ENCODE data around the gene TMEM202.

Gene TMEM202

DNA sequence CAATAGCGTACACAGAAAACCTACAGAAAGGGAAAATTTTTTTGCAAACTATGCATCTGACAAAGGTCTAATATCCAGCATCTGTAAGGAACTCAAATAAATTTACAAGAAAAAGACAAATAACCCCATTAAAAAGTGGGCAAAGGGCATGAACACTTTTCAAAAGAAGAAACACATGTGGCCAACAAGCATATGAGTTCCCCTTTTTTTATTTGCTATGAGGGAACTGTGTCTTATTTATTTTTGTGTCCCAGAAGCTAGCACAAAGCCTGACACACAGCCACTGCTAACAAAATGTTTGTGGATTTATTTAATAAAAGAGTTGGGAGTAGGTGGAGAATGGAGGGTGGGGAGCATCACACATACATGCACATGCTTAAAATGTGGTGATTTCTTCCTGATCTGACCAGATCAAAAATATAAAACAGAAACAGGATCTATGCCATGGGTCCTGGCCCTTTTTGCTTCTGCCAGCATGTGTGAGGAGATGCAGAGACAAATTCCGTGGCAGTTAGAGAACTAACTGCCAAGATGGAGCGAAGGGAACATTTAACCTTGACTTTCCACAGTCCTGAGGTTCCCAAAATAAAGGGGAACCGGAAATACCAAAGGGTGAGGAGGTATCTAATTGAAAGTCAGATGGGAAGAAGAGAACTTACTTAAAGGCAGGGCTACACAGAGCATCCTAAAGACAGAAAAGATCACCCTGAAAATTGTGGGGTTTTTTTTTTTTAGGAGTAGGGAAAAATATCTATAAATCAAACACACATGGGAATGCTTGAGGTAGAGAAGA is at the start of gene TMEM202:
TMEM202 (plus strand) TSS at position 510 of the 793 bp plus-strand sequence; CDS start at position 532, 22 bp downstream.
- DNase-seq (ENCODE audit: low spot score) = no peak
- in situ Hi-C loops (cut with MboI; ENCODE audit: low sequenced_read_pairs, unreplicated experiment) = no loop called here
- TF ChIP-seq, protein P1, sequence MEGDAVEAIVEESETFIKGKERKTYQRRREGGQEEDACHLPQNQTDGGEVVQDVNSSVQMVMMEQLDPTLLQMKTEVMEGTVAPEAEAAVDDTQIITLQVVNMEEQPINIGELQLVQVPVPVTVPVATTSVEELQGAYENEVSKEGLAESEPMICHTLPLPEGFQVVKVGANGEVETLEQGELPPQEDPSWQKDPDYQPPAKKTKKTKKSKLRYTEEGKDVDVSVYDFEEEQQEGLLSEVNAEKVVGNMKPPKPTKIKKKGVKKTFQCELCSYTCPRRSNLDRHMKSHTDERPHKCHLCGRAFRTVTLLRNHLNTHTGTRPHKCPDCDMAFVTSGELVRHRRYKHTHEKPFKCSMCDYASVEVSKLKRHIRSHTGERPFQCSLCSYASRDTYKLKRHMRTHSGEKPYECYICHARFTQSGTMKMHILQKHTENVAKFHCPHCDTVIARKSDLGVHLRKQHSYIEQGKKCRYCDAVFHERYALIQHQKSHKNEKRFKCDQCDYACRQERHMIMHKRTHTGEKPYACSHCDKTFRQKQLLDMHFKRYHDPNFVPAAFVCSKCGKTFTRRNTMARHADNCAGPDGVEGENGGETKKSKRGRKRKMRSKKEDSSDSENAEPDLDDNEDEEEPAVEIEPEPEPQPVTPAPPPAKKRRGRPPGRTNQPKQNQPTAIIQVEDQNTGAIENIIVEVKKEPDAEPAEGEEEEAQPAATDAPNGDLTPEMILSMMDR (IDR thresholded peaks at IDR 0.05; ENCODE audit: borderline replicate concordance, control extremely low read depth, extremely low read depth, insufficient read depth, missing control alignments) = no peak

DNA sequence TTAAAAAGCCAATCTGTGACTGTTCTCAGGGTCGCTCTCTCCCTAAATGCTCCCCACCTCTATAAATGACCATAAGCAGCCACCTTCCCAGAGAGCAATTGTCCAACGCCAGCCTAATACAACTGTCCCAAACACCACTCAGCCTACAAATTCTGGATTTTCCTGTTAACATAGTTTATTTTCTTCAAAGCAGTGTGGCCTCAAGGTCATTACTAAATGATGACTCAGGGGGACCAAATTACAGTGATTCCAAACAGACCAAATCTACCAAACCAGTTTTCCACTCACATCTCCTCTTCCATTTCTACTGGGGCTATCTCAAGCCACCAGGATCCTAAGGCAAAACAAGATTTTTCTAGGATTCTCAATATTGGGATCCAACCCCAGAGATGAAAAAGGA is 44.8 kb upstream of the TMEM202 start:
- TF ChIP-seq, protein P1 (IDR thresholded peaks at IDR 0.05; ENCODE audit: borderline replicate concordance, control extremely low read depth, extremely low read depth, insufficient read depth, missing control alignments) = no peak

DNA sequence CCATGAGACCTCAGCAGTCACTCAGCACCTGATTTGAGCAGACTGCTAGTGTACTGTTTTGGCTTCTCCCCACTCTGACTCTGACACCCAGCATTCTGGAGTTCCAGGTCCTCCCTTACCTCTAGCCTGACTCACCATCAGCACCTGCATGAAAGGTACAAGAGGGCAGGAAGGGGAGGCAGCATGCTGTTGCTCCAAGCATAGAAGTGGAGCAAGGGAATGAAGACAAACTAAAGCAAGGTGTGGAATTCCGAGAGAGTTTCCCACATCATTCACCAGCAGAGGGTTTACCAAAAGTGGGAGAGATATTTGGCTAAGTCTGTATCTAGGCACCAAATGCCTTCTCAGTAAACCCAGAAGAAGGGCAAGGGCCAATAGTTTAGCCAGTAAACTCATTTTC is 43.6 kb upstream of the TMEM202 start:
- TF ChIP-seq, protein P1 (IDR thresholded peaks at IDR 0.05; ENCODE audit: borderline replicate concordance, control extremely low read depth, extremely low read depth, insufficient read depth, missing control alignments) = no peak
- in situ Hi-C loops (cut with MboI; ENCODE audit: low sequenced_read_pairs, unreplicated experiment) = no loop called here
- no peak for DNase-seq (ENCODE audit: low spot score)

More for the DNA sequence above, 44.8 kb upstream of the TMEM202 start:
- in situ Hi-C loops (cut with MboI; ENCODE audit: low sequenced_read_pairs, unreplicated experiment) = no loop called here
- no peak for DNase-seq (ENCODE audit: low spot score)

GRCh38 chr15:72358121-72358520 is 40.0 kb upstream of the TMEM202 start:
- DNase-seq (ENCODE audit: low spot score) = no peak
- TF ChIP-seq, protein P1 (IDR thresholded peaks at IDR 0.05; ENCODE audit: borderline replicate concordance, control extremely low read depth, extremely low read depth, insufficient read depth, missing control alignments) = no peak
- in situ Hi-C loops (cut with MboI; ENCODE audit: low sequenced_read_pairs, unreplicated experiment) = no loop called here

DNA sequence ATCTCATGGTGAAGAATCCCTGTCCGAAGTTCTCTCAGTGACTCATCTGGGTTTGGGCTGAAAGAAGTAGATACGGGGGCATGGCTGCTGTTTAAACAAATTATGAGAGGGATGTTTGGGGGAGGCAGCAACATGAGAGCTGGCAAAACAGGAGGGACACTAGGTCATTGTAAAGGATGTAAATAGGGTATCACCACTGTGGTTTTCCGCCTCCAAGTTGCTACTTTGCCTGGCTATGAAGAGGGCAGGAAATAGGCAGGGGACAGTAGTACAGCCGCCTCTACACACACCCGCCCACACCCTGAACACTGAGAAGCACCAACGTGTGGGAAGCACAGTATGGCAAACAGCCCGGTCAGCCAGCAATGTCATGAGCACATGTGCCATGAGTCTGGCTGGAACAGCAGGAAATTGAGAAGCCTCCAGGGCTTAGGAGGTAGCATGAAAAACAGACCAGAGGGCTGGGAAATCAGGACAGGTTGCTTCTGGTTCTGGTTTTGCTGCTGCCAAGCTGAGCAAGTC is 39.4 kb upstream of the TMEM202 start:
- in situ Hi-C loops (cut with MboI; ENCODE audit: low sequenced_read_pairs, unreplicated experiment) = no loop called here
- DNase-seq (ENCODE audit: low spot score) = no peak
- TF ChIP-seq, protein P1 (IDR thresholded peaks at IDR 0.05; ENCODE audit: borderline replicate concordance, control extremely low read depth, extremely low read depth, insufficient read depth, missing control alignments) = no peak

DNA sequence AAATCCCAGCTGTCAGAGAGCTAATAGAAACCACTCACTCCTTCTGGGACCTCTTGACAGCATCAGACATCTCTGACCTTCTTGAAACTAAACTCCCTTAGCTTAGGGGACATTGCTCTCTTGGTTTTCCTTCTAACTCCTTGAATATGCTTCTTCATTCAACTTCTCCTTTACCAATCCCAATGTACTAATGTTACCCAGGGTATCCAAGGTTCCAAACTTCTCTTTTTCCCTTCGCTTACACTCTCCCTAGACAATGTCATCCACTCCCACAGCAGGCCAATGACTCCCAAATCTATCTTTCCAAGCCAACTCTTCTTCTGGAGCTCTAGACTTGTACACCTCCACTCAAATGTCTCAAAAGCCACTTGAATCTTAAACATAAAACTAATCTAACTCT is 36.9 kb upstream of the TMEM202 start:
- no peak for DNase-seq (ENCODE audit: low spot score)
- in situ Hi-C loops (cut with MboI; ENCODE audit: low sequenced_read_pairs, unreplicated experiment) = no loop called here
- TF ChIP-seq, protein P1 (IDR thresholded peaks at IDR 0.05; ENCODE audit: borderline replicate concordance, control extremely low read depth, extremely low read depth, insufficient read depth, missing control alignments) = no peak
